Breast epithelium (tissue), 3 donors: ENCODE results near the gene RABEP2.
"Not testable (repeated sequence)": the region's sequence is repeated elsewhere in the genome, so short reads cannot be mapped to it uniquely, and the experiment has no call there.

Experiments used
- POLR2A ChIP-seq: fragments of 450-650 bp; IDR thresholded peaks from one replicate; pipeline ENCODE4 v1.6.1; 2016; ENCODE audit warnings: antibody characterized with exemption, mild to moderate bottlenecking, moderate library complexity
- POLR2AphosphoS5 ChIP-seq, 3 donors: sonication (generic); formaldehyde crosslinking; IDR thresholded peaks; one replicate each; pipeline ENCODE4 v1.6.1; 2017; ENCODE audit warnings: antibody characterized with exemption in 3 of 3

DNA sequence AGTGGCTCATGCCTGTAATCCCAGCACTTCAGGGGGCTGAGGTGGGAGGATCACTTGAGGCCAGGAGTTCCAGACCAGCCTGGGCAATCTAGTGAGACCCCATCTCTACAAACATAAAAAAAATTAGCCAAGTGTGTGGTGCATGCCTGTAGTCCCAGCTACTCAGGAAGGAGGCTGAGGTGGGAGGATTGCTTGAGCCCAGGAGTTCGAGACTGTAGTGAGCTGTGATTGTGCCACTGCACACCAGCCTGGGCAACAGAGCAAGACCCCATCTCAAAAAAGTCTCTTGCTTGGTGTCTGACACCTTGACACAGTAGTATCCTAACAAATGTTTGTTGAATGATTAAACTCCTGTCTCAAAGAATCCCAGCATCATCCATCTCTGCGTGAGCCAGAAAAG is 44.7 kb upstream of the RABEP2 start:
- not testable (repeated sequence) for TF ChIP-seq POLR2A; POLR2AphosphoS5 (IDR thresholded peaks at IDR 0.05)
